HEK293T (cell line): Measurements from ENCODE around the gene KRT32.

Experiments
- FOXK2 ChIP-seq: fragments of 450-650 bp; IDR thresholded peaks from 2 replicates; pipeline ENCODE4 v1.6.1; 2016; ENCODE audit warnings: mild to moderate bottlenecking
- NFRKB ChIP-seq: fragments of 450-650 bp; IDR thresholded peaks from 2 replicates; pipeline ENCODE4 v1.6.1; 2016; ENCODE audit warnings: mild to moderate bottlenecking, moderate library complexity
- SP1 ChIP-seq: fragments of 450-650 bp; IDR thresholded peaks from 2 replicates; pipeline ENCODE4 v1.6.1; 2017
- ZNF384 ChIP-seq: fragments of 450-650 bp; IDR thresholded peaks from 2 replicates; pipeline ENCODE4 v1.6.1; 2016

- no peak for TF ChIP-seq NFRKB
- TF ChIP-seq SP1, result no peak
- no peak for TF ChIP-seq ZNF384
- TF ChIP-seq FOXK2, result no peak
Observed at GRCh38 chr17:41421116-41421515, 46.1 kb downstream of the KRT32 start.
